ENCODE measurements around the gene FES. TPM values are rescaled to one million over a fixed set of nuclear protein-coding genes. Genes with fewer than 3 reads are reported as not detected.

FES gene
- total RNA-seq, 1 experiment from 2014 or later, result 0.91 TPM

- Mint-ChIP-seq H3K36me3 (ENCODE audit: insufficient read depth, unreplicated experiment) (peaks cover 27% of the 10 kb centered on the region), H3K27me3 (ENCODE audit: insufficient read depth, unreplicated experiment) (no peaks in the 10 kb centered on the region), H3K4me3 (ENCODE audit: unreplicated experiment) (no peak overlapping the region), H3K9me3 (ENCODE audit: unreplicated experiment) (no peaks in the 10 kb centered on the region), H3K27ac (ENCODE audit: low read depth, unreplicated experiment) (no peak overlapping the region), H3K4me1 (ENCODE audit: insufficient read depth, unreplicated experiment) (no peaks in the 10 kb centered on the region)
- POLR2A ChIA-PET, result no interaction called here
- TF ChIP-seq CTCF (IDR thresholded peaks at IDR 0.05; ENCODE audit: unreplicated experiment), result no peak
- intact Hi-C loops (cut with micrococcal nuclease), result no loop called here
- BruUV-seq (replicated peaks), result TSS peak; percentile 26
- CTCF ChIA-PET, result interaction anchor here (0.9 to 1.2 kb wide), 3 partner anchors 9 to 239 kb away, joined by 4 read pairs; no protein-coding TSS in a partner anchor
- DNase-seq (ENCODE audit: unreplicated experiment), result no peak
Measured at GRCh38 chr15:90881978-90882721, 2.2 kb upstream of the FES start.

GRCh38 chr15:90882781-90883525, 1.4 kb upstream of the FES start:
- no peak for TF ChIP-seq CTCF (IDR thresholded peaks at IDR 0.05; ENCODE audit: unreplicated experiment)
- Mint-ChIP-seq H3K4me1 (ENCODE audit: insufficient read depth, unreplicated experiment) (no peaks in the 10 kb centered on the region), H3K4me3 (ENCODE audit: unreplicated experiment) (no peak overlapping the region), H3K27me3 (ENCODE audit: insufficient read depth, unreplicated experiment) (no peaks in the 10 kb centered on the region), H3K9me3 (ENCODE audit: unreplicated experiment) (no peaks in the 10 kb centered on the region), H3K36me3 (ENCODE audit: insufficient read depth, unreplicated experiment) (peaks cover 19% of the 10 kb centered on the region), H3K27ac (ENCODE audit: low read depth, unreplicated experiment) (no peak overlapping the region)
- ChIA-PET CTCF (interaction anchor here (1.2 kb wide), 1 partner anchor 240 kb away, joined by 4 read pairs; no protein-coding TSS in a partner anchor), POLR2A (no interaction called here)
- no TSS peak for BruUV-seq (replicated peaks)
- DNase-seq (ENCODE audit: unreplicated experiment), result no peak
- intact Hi-C loops (cut with micrococcal nuclease), result no loop called here

GRCh38 chr15:90883526-90883975, 753 bp upstream of the FES start:
- H3K4me1 Mint-ChIP-seq (ENCODE audit: insufficient read depth, unreplicated experiment), result no peaks in the 10 kb centered on the region
- no peak overlapping the region for H3K27ac Mint-ChIP-seq (ENCODE audit: low read depth, unreplicated experiment)
- no peaks in the 10 kb centered on the region for H3K9me3 Mint-ChIP-seq (ENCODE audit: unreplicated experiment)
- intact Hi-C loops (cut with micrococcal nuclease), result no loop called here
- no peak for DNase-seq (ENCODE audit: unreplicated experiment)
- POLR2A ChIA-PET, result no interaction called here
- H3K4me3 Mint-ChIP-seq (ENCODE audit: unreplicated experiment), result no peak overlapping the region
- TF ChIP-seq CTCF (IDR thresholded peaks at IDR 0.05; ENCODE audit: unreplicated experiment), result no peak
- no peaks in the 10 kb centered on the region for H3K27me3 Mint-ChIP-seq (ENCODE audit: insufficient read depth, unreplicated experiment)
- H3K36me3 Mint-ChIP-seq (ENCODE audit: insufficient read depth, unreplicated experiment), result peaks cover 13% of the 10 kb centered on the region
- CTCF ChIA-PET, result interaction anchor here (1.0 kb wide), 1 partner anchor 373 kb away, joined by 3 read pairs; no protein-coding TSS in a partner anchor
- no TSS peak for BruUV-seq (replicated peaks)

DNA sequence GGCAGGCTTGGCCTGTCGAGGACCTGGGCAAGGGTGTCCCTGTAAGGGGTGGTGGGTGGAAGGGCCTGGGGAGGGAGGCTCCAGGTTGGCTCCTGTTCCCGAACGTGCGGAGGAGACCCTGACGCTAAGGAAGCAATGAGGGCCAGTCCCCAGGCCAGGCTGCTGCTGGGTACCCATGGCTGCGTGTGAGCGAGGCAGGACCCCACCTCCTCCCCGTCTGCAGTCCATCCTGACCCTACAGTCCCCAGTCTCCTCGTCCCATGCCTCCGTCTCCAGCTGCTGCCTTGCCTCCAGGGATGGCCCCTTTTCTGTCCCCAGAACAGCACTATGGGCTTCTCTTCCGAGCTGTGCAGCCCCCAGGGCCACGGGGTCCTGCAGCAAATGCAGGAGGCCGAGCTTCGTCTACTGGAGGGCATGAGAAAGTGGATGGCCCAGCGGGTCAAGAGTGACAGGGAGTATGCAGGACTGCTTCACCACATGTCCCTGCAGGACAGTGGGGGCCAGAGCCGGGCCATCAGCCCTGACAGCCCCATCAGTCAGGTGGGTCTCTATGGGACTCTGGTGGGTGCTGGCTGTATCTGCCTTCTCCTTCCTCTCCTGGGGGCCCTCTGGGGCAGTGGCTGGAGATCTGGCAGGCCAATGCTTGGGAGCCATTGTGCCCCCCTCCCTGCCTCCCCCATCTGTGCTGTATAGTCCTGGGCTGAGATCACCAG, 571 bp downstream of the FES start:
- Mint-ChIP-seq H3K9me3 (ENCODE audit: unreplicated experiment) (no peaks in the 10 kb centered on the region), H3K4me3 (ENCODE audit: unreplicated experiment) (no peak overlapping the region), H3K27ac (ENCODE audit: low read depth, unreplicated experiment) (no peak overlapping the region), H3K36me3 (ENCODE audit: insufficient read depth, unreplicated experiment) (no peaks in the 10 kb centered on the region), H3K4me1 (ENCODE audit: insufficient read depth, unreplicated experiment) (no peaks in the 10 kb centered on the region), H3K27me3 (ENCODE audit: insufficient read depth, unreplicated experiment) (no peaks in the 10 kb centered on the region)
- TF ChIP-seq CTCF (IDR thresholded peaks at IDR 0.05; ENCODE audit: unreplicated experiment), result no peak
- no peak for DNase-seq (ENCODE audit: unreplicated experiment)
- ChIA-PET POLR2A (interaction anchor here (0.5 to 1.5 kb wide), 3 partner anchors 10 to 254 kb away, joined by 3 to 6 read pairs (median 4); no protein-coding TSS in a partner anchor), CTCF (interaction anchor here (0.6 to 3.3 kb wide), 47 partner anchors 9 to 946 kb away, joined by 3 to 83 read pairs (median 5); partner anchors contain the start of genes BLM, HDDC3, MAN2A2 and UNC45A)
- no TSS peak for BruUV-seq (replicated peaks)
- intact Hi-C loops (cut with micrococcal nuclease), result no loop called here
